ENCODE measurements around the gene SERPINA4.

SERPINA4 gene, protein sequence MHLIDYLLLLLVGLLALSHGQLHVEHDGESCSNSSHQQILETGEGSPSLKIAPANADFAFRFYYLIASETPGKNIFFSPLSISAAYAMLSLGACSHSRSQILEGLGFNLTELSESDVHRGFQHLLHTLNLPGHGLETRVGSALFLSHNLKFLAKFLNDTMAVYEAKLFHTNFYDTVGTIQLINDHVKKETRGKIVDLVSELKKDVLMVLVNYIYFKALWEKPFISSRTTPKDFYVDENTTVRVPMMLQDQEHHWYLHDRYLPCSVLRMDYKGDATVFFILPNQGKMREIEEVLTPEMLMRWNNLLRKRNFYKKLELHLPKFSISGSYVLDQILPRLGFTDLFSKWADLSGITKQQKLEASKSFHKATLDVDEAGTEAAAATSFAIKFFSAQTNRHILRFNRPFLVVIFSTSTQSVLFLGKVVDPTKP

DNA sequence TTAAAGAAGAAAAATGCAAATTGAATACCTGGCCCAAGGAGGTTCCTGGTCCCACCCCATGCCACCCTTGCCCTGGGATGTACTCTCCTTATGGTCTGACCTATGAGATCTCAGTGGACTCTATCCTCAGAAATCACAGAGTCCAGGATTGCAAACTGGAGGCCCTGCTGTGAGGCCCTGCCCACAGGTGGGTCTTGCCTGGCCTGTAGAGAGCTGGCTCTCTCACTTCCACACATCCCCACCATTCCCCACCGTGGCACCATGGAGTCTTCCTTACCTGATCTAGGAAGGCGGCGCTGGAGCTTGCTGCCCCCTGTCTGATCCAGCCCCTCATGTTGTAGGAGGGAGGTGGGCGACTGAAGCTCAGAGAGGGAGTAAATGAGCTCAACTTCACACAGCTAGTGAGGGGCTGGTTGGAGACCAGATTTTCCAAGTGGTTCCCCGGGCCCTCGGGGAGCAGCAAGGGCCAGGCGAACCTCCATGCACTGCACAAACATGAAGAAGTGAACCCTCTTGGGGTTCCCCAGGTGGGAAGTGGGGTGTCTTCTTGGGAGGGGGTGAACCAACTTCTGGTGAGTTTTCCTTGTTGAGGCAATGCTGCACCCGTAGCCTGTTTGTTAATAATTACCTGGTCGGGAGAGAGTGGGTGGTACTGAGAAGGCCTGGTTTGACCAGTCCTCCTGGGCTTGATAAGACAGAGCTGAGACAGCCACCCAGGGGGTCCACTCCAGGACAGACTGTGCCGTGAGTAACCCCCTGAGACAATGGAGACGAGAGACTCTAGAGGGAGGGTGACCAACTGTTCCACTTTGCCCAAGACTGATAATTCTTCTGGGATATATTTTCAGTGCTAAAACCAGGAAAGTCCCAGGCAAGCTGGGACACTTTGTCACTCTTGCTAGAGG, at the start of gene SERPINA4:
Gene SERPINA4, plus strand, starts transcription at position 692 of the 905 bp plus-strand sequence. CDS start 2,041 bp downstream, outside the sequence.
- DNase-seq (ENCODE audit: low read depth in 2 of 3, low spot score in 2 of 3) = no peak

DNA sequence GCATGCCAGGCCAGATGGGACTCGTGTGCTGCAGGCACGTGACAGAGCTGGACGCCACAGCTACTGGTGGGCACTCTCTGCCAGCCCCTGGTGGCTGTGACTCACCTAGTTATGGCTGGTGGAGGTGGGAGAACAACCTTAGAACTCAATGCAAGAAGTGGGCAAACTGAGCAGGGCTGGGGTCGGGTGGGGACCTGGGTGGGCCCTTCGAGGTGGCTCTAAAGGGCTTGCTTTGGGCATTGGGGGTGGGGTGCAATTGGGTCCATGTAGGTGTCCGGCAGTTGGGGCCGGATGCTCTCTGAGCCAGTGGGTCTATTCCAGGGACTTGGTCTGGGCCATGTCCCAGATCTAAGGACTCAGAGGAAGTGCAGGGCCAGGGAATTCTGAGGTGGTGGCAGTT, 46.9 kb upstream of the SERPINA4 start:
- no peak for DNase-seq (ENCODE audit: low read depth in 2 of 3, low spot score in 2 of 3)

DNA sequence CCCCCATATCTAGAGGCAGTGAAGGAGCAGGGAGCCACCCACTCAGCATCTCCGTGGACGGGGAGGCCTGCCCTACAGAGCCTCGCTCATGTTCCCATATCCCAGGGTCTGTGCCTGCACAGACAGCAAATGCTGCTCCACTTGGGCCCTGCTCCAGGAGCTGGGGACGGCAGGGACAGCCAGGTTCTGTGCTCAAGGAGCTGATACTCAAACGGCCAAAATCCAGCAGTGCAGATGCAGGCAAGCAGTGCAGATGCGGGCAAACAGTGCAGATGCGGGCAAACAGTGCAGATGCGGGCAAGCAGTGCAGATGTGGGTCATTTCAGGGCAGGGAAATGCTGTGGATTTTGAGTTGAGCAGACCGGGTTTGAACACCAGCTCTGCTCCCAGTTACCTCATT, 45.8 kb upstream of the SERPINA4 start:
- DNase-seq (ENCODE audit: low read depth in 2 of 3, low spot score in 2 of 3) = no peak

DNA sequence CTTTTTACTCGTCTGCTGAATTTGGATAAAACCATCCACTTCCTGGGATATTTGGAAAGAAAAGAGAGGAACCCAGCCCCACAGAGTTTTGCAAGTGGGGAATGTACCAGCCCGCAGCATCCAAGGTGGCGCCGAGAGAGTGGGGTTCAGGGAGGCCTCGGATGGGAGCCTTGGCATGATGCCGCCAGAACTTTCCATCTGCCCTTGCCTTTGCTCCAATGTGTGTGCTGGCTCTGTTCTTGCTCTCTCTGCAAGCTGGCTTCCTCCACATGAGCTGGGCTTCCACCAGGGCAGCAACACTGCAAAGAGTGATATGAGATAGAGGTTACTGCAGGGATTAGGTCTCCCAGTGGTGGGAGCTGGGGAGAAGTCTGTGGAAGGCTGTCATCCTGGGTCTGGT, 45.4 kb upstream of the SERPINA4 start:
- DNase-seq (ENCODE audit: low read depth in 2 of 3, low spot score in 2 of 3) = no peak

DNA sequence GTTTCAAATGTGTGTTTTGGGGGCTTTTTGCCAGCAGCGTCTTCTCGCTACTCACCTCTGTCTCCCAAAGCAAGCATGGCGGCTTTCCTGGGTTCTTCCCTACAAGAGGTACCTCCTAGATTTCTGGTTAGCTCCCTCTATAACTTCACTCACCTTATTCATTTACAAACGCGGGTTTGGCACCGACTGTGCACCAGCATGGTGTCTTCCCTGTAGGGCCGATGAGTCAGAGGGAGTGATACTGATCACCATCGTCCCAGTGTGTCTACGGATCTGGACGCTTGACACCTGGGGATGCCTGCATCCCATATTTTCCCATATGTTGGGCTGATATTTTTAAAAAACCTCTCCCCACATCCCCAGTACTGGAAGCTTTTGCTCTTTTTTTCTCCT, 44.0 kb upstream of the SERPINA4 start:
- DNase-seq (ENCODE audit: low read depth in 2 of 3, low spot score in 2 of 3) = no peak

DNA sequence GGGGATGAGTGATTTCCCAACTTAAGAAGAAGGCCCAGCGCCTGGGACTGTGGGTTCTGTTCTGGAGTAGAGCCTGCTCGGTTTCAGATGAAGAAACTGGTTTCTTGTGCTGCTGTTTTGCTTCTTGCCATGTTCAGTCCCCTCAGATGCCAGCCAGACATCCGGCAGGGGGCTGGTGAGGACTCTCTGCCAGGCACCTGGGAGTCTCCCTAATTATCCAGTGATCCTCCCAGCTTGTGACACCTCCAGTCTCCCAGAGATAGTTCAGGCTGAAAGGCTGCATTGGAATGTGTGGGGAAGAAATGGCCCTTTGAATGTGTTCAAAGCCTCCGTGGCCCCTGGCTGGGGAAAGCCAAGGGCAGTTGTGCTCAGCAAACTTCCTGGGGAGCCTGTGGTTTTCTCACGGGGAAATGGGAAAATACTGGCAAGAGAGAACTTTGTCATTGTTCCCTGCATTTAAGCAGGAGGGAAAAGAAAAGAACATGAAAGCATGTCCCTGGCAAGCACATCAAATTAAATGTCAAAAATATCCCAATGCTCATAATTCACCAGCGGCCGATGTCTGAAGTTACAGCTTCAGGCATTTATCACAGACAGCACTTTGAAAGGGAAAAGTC, 43.5 kb upstream of the SERPINA4 start:
- DNase-seq (ENCODE audit: low read depth in 2 of 3, low spot score in 2 of 3) = no peak

DNA sequence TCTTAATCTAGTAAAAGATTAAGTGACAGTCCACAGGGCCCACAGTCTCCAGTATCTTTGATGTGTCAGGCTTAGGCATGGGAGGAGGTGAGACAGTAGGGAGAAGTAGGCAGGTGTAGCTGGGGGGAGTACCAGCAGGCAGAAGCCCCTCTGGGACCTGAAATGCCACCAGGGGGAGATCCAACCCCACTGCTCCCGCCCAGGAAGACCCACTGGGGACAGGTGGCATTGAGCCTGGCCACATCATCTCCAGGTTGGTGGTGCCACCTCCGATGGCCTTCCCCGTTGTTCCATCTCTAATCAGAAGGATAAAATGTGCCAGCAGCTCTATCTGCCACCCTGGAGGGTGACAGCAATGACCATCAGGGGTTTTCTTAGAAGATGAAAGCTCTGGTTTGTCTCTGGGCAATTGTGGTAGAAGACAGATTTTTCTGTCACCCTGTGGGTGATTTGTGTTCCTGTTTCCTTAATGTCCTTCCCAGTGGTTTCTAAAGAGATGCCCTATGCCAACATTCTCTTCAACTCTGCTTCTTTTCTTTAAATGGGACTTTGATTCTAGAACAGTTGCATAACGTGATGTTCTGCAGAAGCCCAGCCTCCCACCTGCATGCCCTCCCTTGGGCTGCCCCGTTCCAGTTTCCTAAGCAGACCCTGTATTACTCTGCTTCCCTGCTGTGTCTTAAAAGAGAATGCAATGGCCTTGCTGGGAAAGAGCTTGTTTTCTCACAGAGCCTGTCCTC, 39.7 kb upstream of the SERPINA4 start:
- DNase-seq (ENCODE audit: low read depth in 2 of 3, low spot score in 2 of 3) = no peak

DNA sequence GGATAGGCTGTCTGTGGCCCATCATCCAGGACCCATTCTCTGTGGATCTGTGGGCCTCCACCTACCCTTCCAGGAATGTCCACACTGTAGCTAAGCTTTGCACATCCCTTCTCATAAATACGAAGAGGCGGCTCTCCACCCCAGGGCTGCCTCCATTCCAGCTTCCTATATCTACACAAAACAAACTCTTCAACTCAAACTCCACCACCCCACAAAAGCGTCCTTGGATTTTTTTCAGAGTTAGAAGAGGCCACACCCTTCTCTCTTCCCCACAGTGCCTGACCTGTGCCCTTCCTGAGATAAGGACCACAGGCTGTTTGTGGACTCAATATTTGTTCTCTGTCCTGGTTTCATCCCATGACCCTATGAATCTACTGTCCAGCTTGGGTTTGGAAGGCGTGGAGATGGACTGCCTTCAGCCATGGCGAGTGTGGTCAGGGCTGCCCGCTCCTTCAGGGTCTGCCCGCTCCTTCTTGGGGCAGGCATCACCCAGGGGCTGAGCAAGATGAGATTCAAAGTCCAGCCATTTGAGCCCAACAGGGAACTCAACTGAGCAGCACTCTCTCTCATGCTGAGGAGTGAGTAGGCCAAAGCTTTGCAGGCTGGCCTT, 39.0 kb upstream of the SERPINA4 start:
- DNase-seq (ENCODE audit: low read depth in 2 of 3, low spot score in 2 of 3) = no peak

DNA sequence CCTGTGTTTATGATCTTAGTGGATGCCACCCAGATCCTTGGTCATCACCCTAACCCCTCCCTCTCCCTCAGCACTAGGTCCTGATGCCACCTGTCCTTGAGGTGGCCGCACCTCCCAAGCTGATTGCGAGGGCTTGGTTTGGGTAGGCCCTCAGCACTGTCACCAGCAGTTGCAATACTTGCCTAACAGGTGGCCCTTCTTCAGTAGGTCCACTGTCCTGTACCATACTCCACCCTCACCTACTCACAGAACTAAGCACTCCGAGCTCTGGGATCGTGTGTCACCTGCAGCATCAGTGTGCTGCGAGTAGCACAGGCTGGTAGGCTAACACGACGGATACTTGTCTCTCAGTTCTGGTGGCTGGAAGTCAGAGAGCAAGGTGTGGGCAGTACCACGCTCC, 38.0 kb upstream of the SERPINA4 start:
- DNase-seq (ENCODE audit: low read depth in 2 of 3, low spot score in 2 of 3) = no peak

DNA sequence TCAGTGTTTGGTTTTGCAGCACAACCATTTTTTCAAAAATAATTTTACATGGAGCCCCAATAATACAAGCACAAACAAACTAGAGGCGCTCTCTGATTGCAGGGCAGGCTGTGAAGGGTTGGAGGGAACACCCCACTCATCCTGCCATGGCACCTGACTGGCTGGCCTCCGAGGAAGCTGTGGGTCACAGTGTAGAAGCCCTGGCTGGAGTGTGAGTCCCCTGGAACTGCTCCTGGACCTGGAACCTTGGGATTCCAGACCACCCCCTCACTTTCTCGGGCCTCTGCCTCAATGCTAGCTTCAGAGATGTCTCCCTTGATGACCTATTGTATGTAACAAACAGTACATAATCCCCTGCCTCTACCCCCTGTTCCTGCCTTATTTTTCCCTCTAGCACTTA, 37.1 kb upstream of the SERPINA4 start:
- no peak for DNase-seq (ENCODE audit: low read depth in 2 of 3, low spot score in 2 of 3)

DNA sequence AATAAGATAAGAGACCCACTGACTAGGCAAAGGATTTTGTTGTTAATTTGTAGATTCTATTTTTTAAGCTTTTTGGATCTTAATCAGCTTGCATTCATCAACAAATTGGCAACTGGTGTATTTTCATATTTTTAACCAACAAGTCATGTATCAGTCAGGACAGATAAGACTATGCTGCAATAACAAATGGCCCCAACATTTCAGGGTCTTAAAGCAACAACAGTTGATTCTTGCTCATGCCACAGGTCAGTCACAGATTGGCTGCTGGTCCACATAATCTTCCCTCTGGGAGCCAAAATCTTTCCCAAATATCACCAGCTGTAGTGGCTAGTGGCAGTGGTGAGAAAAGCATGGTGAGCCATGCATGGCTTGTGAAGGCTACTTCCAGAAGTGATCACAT, 30.1 kb upstream of the SERPINA4 start:
- DNase-seq (ENCODE audit: low read depth in 2 of 3, low spot score in 2 of 3) = no peak

DNA sequence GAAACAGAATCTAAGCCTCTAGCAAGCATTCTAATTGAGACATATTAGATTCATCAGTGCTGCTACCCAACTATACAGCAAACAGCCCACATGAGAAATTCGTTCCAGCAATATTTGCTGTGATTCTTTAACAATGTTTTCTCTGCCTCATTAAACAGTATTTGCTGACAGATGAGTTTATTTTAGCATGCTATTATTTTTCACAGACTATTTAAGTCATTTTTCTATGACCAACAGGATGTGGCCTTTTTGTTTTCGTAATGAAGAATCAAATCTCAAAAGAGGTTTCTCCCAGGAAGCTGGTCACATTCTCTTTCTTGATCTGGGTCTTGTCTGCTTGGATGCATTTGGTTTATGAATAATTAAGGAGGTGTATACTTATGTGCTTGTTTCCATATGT, 28.8 kb upstream of the SERPINA4 start:
- no peak for DNase-seq (ENCODE audit: low read depth in 2 of 3, low spot score in 2 of 3)

DNA sequence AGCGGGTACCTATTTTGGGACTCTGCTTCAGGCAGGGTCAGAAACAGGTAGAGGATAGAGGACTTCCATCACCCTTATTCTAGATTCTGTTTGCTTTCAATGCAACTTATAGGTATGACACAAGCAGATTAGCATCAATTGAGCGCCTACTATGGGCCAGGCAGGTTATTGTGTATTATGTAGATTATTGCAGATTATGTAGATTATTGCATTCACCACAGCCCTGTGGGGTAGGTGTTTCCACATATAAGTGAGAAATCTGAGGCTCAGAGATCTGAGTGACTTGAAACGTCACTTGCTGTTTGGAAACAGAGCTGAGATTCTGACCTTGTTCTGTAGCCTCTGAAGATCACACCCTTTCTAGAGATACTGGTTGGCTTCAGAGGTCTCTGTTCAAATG, 25.7 kb upstream of the SERPINA4 start:
- no peak for DNase-seq (ENCODE audit: low read depth in 2 of 3, low spot score in 2 of 3)

DNA sequence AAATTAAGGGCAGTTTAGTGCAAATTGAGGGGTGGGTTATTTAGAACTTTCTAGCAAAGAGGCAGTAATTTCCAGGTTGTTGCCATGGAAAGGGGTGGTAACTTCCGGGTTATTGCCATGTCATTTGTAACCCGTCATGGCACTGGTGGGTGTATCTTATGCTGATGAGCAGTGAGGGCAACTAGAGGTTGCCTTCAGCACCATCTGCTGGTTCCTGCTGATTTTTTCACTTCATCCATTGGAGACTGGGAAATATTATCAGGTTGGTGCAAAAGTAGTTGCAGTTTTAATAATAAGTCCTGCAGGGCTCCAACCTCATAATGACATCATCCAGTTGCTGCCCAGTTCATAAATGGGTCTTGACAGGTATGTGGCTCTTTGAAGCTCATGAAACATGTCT, 24.4 kb upstream of the SERPINA4 start:
- no peak for DNase-seq (ENCODE audit: low read depth in 2 of 3, low spot score in 2 of 3)

DNA sequence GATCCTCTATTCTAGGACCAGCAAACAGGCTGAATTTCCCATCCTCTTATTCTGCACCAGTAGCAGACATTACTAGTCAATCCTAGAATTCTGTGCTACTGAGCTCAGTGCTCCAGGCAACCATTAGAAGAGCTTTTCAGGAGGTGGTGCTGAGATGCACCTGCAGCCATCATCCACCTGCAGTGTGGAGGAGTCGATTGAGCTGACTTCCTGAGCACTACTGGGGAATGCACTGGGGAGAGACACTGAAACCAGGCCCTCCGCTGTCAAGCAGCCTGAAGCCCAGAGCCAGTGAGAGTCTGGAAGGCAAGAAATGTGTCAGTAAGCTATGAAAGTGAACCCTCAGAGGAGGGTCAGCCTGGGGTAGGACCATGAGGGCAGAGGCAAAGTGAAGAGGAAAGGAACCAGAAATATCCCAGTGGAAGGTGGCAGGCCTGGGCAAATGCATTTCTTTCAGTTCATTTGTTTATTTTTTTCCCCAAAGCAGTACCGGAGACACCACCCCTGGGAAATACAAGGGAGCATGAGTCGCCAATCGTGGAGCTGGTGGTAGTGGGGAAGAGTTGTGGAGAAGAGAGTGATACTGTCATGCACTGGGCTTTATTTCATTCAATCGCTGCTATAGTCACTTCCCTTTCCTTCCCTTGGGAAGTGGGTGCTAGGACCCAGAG, 23.0 kb upstream of the SERPINA4 start:
- no peak for DNase-seq (ENCODE audit: low read depth in 2 of 3, low spot score in 2 of 3)

DNA sequence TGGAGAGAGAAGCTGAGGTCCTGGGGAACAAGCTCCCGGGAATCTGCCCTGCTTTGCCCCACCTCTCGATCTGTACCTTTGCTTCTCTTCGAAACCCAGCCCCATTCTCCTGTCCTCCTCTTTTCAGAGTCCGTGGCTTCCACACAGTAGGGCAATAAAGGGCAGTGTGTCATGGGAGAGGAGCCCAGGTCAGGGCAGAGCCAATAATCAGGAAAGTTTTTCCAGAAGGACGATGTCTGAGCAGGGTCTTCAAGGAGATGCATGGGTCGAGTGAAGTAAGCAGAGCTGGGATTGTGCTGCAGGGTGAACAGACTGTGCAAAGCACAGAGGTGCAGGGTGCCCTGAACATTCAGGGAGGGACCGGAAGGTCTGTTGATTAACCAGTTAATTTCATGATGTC, 22.1 kb upstream of the SERPINA4 start:
- DNase-seq (ENCODE audit: low read depth in 2 of 3, low spot score in 2 of 3) = no peak

DNA sequence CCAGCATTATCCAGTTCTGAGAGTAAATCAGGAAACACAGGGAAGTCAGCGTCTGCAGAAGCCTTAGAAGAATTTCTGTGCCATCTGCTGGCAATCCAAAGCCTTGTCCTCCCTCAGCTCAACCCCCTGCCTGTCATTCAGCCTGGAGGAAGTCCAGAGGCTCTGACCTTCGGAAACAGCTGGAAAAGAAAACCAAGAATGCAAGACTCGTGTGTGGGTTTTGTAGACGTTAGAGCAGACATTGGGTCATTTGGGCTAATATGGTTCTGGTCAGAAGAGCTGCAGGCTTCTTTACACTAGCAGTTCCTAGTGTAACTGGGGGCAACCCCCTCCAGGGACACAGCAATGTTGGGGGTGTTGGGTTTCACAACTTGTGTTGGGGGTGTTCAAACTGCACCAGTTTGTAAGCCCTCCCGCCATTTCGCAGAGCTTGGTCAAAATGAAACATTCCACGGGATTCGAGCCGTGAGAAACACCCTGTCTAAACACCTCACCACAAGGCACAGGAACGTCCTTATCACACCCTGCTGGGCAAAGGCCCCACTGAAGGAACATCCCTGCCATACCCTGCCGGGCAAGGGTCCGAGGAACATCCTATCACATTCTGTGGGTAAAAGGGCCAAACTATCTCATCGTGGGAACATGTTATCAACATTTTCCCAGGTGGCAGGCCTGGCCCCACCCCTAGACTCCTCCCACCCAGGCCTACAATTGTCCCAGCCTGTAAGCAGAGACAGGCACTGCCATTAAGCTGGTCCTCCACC, 21.0 kb upstream of the SERPINA4 start:
- DNase-seq (ENCODE audit: low read depth in 2 of 3, low spot score in 2 of 3) = no peak

DNA sequence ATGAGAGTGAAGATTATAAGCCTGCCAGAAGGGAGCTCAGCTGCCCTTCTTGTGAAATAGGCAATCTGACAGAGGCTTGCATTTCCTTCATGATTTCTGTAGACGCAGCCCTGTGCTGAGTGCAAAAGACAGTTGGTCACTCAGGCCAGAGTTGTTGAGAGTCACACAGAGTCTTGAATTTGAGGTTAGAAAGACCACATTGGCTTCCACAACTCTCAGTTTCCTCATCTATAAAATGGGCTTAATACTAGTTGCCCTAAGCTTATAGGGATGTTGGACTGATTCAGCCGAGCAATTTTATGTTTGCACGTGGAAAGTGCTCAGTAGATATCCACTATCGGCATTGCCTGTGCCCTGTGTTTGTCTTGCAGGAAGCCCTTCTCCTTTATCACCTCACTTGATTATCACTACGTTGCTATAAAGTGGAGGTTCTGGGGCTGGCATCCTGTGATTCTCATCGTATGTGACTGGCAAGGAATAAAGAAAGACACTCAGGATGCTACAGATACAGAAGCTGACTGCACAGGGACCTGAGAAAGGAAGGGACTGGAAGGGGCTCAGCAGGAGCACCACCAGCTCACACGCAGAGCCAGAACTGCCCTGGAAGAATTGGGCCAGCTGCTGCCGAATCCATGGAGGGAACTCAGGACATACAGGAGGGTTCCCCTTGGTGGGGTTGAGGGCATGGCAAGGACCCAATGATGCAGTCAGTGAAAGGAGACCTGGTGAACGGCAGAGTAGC, 19.8 kb upstream of the SERPINA4 start:
- DNase-seq (ENCODE audit: low read depth in 2 of 3, low spot score in 2 of 3) = no peak

Measured in activated CD8-positive, alpha-beta memory T cell treated with anti-CD3 and anti-CD28 coated beads for 48 hours (primary cell).